Measurements from ENCODE around the gene YARS2.
"Not testable (repeated sequence)": the region's sequence is repeated elsewhere in the genome, so short reads cannot be mapped to it uniquely, and the experiment has no call there.

YARS2 gene

DNA sequence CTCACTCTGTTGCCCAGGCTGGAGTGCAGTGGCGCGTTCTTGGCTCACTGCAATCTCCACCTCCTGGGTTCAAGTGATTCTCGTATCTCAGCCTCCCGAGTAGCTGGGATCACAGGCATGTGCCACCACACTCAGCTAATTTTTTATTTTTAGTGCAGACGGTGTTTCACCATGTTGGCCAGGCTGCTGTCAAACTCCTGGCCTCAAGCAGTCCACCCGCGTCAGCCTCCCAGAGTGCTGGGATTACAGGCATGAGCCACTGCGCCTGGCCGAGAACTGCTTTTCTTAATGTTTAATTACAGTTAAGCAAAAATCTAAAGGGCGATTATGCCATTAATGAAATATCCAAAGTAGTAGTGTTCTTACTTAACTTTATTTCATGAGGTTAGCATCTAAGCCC, 13.6 kb downstream of the YARS2 start:
- FAIRE-seq = no peak

GRCh38 chr12:32739279-32739678, 16.4 kb downstream of the YARS2 start:
- FAIRE-seq = no peak

GRCh38 chr12:32737715-32738114, 18.0 kb downstream of the YARS2 start:
- no peak for FAIRE-seq

DNA sequence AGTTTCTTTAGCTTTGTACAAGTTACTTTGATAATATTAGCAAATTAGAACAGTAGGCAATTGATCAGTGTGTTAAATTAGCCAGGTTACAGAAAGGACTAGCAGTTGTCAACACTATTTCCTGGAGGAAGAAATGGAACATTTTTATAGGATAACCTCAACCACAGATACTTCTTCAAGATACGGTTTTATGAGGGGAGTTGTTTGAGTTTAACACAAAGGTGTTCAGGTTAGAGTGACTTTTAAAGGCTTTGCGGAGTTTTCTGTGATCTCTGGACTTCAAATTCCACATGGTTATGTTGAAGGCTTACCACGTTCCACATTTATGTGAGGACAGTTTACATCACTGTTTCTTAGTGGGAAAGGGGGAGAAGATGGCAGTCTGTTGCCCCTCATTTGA, 19.3 kb downstream of the YARS2 start:
- no peak for FAIRE-seq

GRCh38 chr12:32734952-32735351, 20.7 kb downstream of the YARS2 start:
- no peak for FAIRE-seq

GRCh38 chr12:32727237-32727636, 28.5 kb downstream of the YARS2 start:
- FAIRE-seq = no peak

DNA sequence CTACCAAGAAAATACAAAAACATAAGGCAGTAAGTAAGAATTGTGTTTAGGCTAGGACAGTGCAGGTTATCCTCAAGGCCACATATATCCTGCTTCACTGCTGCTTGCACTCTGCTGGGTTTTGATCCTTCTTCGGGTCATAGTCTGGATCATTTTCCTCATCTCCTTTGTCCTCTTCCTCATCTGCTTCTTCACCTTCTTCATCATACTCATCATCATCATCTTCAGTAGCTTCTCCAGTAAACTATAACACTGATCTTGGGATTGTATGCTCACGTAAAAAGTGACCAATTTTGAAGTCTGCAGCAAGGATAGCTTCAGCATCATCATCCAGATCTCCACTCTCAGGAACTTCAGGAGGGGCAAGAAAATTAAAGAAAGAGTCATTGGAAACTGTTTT, 29.4 kb downstream of the YARS2 start:
- no peak for FAIRE-seq

- FAIRE-seq = not testable (repeated sequence)
Observed at GRCh38 chr12:32725308-32725707, 30.4 kb downstream of the YARS2 start.

DNA sequence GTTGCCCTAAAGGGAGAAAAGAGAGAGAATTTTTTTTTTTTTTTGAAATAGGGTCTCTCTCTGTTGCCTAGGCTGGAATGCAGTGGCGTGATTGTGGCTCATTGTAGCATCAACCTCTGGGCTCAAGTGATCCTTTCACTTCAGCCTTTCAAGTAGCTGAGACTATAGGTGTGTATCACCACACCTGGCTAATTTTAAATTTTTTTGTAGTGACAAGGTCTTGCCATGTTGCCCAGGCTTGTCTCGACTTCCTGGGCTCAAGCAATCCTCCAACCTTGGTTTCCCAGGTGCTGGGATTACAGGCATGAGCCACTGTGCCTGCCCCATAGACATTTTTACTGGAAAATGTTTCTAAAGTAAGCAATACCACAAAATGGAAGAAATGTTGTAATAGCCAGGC, 36.8 kb downstream of the YARS2 start:
- no peak for FAIRE-seq

DNA sequence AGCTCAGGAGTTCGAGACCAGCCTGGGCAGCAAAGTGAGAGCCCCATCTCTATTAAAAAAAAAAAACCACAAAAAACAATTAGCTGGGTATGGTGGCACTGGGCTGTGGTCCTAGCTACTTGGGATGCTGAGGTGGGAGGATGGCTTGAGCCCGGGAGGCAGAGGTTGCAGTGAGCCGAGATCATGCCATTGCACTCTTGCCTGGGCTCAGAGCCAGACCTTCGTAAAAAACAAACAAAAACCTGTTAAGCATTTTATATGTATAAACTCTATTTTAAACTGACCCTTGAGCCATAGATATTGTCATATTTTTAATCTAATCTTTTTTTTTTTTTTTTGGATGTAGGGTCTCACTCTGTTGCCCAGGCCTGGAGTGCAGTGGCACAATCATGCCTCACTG, 40.9 kb downstream of the YARS2 start:
- FAIRE-seq = no peak

DNA sequence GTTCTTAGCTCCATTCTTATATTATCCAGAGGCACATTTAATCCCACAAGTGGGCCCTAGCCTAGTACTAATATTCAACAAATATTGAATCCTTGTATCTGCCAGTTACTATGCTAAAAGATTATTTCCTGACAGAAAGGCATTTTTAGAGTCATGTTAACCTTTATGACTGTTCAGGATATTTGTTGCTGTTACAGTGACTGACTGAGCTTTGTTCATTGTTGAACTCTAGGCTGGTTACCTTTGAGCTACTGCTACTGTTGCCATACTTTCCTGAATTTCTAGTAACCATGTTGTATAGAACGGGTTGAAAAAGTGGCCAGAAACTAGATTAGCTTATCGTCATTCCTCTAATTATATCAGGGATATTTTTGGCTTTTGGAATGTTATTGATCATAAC, 46.8 kb downstream of the YARS2 start:
- no peak for FAIRE-seq

GRCh38 chr12:32706335-32707024, 49.2 kb downstream of the YARS2 start:
- no peak for FAIRE-seq

DNA sequence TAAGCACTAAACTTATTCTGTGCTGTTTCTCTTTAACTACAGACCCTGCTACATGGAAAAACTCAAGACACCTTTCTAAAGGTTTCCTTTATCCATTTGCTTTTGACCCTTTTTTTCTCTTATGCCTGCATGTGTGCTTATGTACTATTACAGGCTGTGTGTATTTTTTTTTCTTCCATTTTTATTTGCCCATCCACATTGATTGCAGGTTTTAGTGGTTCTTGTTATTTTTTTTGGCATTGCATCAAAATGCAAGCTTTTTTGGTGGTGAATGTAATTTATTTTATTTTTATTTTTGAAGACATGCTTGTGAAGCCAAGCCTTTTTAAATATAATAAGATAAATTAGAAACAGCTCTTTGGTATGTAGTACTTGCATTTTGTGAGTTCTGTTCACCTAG, 49.9 kb downstream of the YARS2 start:
- no peak for FAIRE-seq

DNA sequence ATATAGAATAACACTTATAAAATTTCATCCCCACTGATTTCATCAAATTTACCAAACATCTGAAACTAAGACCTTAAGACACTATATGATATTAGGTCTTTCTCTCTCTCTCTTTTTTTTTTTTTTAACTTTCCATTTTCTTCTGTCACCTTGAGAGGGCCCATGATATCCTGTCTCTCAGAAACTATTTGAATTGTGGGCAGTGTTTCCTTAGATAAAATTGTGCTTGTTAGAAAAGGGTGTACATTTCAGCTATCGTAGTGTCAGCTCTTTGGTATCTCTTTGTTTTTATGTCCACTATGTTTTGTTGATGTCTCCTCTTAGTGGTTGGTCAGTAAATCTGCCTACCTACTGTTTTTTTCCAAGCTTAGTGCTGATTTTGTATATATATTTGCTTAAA, 52.8 kb downstream of the YARS2 start:
- no peak for FAIRE-seq

GRCh38 chr12:32702473-32702872, 53.2 kb downstream of the YARS2 start:
- FAIRE-seq = no peak

DNA sequence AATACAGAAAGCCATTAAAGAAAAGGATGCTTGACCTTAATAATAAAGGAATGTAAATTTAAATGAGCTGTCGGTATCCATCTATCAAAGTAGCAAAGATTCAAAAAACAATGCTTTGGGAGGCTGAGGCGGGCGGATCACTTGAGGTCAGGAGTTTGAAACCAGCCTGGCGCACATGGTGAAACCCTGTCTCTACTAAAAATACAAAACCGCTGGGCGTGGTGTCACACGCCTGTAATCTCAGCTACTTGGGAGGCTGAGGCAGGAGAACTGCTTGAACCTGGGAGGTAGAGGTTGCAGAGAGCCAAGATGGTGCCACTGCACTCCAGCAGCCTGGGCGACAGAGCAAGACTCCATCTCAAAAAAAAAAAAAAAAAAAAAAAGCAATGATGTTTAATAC, 56.3 kb downstream of the YARS2 start:
- FAIRE-seq = not testable (repeated sequence)

DNA sequence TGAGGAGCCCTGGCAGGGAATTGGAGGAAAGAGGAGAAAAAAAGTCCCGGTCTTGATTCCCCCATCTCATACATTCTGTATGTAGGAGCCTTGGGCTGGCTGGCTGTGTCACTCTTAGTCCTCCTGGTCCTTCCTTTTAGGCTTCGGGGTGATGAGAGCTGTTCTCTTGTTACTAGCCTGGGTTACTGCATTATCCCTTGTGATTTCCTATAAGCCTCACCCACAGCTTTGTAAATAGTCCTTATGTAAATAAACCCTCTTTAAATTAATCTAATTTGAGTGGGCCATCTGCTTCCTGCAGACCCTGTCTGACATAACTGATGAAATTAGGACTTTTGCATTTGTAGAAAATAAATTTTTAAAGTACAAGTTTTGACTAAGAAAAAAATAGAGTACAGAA, 57.4 kb downstream of the YARS2 start:
- FAIRE-seq = no peak

DNA sequence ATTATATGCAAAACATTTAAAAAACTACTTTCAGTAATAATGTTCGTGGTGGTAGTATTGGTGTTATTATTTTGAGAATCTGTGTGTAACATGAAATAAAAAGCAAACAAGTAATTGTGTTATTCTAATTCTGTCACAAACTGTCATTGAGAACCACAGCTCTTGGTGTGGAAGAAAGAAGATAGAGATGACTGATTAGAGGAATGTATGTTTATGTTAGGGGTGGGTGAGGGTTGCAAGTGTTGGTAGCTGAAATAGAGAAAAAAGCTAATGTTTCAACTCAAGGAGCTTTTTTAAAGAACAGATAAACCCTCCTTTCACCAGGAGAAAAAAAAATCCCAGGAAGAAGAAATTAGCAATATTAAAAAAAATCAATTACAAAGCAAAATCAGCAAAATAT, 58.3 kb downstream of the YARS2 start:
- no peak for FAIRE-seq

All from TTC549 (cell line).